HG02763 (cell line): ENCODE measurements around the gene KLC4.
"Not testable (repeated sequence)": the region's sequence is repeated elsewhere in the genome, so short reads cannot be mapped to it uniquely, and the experiment has no call there.

Experiments
- ATAC-seq: cut with Tn5 transposase; IDR thresholded peaks from one replicate; pipeline ENCODE4 v1.9.1; 2021; ENCODE audit warnings: mild to moderate bottlenecking, moderate library complexity; ENCODE audit not compliant: unreplicated experiment

The KLC4 gene

GRCh38 chr6:43035495-43036194 is 23.8 kb upstream of the KLC4 start:
- ATAC-seq, result no peak

GRCh38 chr6:43036712-43037111 is 22.7 kb upstream of the KLC4 start:
- ATAC-seq, result no peak

- no peak for ATAC-seq
Measured at GRCh38 chr6:43037197-43037596, 22.2 kb upstream of the KLC4 start.

- ATAC-seq, result no peak
Measured at GRCh38 chr6:43037706-43038105, 21.7 kb upstream of the KLC4 start.

GRCh38 chr6:43038727-43039126 is 20.7 kb upstream of the KLC4 start:
- no peak for ATAC-seq

- no peak for ATAC-seq
Measured at GRCh38 chr6:43040542-43041257, 18.7 kb upstream of the KLC4 start.

- not testable (repeated sequence) for ATAC-seq
Measured at GRCh38 chr6:43041475-43041874, 18.0 kb upstream of the KLC4 start.

- no peak for ATAC-seq
Measured at GRCh38 chr6:43043310-43043709, 16.1 kb upstream of the KLC4 start.

- no peak for ATAC-seq
Measured at GRCh38 chr6:43045371-43045930, 14.0 kb upstream of the KLC4 start.

GRCh38 chr6:43047998-43048397 is 11.4 kb upstream of the KLC4 start:
- ATAC-seq, result no peak

- no peak for ATAC-seq
Measured at GRCh38 chr6:43050981-43051380, 8.4 kb upstream of the KLC4 start.

- no peak for ATAC-seq
Measured at GRCh38 chr6:43052225-43052841, 7.1 kb upstream of the KLC4 start.

GRCh38 chr6:43052842-43053544 is 6.4 kb upstream of the KLC4 start:
- peak; percentile 11 for ATAC-seq

- ATAC-seq, result peak; percentile 83
Measured at GRCh38 chr6:43053545-43054205, 5.8 kb upstream of the KLC4 start, which contains the start of gene CUL7. TSS of gene CUL7 (minus strand) at chr6:43053851. CDS start at chr6:43052788, 1,063 bp downstream.

GRCh38 chr6:43054206-43054943 is 5.1 kb upstream of the KLC4 start:
- no peak for ATAC-seq

GRCh38 chr6:43055966-43056365 is 3.5 kb upstream of the KLC4 start:
- no peak for ATAC-seq

- no peak for ATAC-seq
Measured at GRCh38 chr6:43058531-43058930, 900 bp upstream of the KLC4 start.

GRCh38 chr6:43060034-43060754 is 763 bp downstream of the KLC4 start:
- no peak for ATAC-seq
